Left forelimb (tissue), 1 donor: ENCODE results near the gene GNG13.
"Not testable (repeated sequence)": the region's sequence is repeated elsewhere in the genome, so short reads cannot be mapped to it uniquely, and the experiment has no call there.

Source experiments
- DNase-seq: peaks from one replicate; pipeline ENCODE4 v3.0.0-alpha.2; 2018; ENCODE audit warnings: low spot score

GNG13 gene

DNA sequence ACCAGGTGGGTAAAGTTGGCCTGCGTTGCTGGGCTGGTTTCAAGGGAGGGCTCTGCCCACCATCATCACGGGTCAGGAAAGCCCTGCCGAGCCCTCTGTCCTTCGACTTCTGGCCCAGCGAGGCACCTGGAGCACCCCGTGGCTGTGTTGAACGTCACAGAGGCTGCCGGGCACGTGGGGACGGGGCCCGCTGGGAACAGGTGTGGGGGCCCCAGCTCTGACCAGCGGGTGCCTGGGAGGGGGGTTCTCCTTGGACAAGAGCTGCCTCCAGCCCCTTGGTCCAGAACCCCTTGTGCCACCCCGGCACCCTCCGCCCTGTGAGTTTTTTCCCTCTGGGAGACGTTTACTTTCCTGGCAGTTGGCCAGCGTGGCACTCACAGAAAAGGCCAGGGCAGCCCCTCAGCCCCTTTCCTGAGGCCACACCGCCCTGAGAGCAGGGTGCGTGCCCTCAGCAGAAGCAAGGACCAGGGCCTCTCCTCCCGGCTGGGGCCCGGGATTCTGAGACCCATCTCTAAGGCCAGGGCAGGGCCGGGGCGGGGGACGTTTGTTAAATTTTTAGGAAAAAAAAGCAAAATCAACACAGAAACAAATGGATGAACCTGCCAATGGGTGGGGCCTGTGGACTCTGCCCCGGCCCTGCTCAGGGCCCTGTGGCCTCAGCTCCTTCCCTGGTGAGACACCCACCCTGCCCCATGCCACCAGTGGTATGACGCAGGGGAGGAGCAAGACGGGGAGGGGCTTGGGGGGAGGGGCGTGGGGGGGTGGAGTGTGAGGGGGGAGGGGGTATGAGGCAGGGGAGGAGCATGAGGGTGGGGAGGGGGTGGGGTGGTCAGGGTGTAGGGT is 31.3 kb upstream of the GNG13 start:
- DNase-seq = no peak

GRCh38 chr16:830871-831570 is 30.5 kb upstream of the GNG13 start:
- no peak for DNase-seq

GRCh38 chr16:830107-830870 is 29.8 kb upstream of the GNG13 start:
- DNase-seq = no peak

- DNase-seq = no peak
Observed at GRCh38 chr16:828891-829290, 28.4 kb upstream of the GNG13 start.

GRCh38 chr16:827513-827912 is 27.0 kb upstream of the GNG13 start:
- no peak for DNase-seq

- DNase-seq = peak; percentile 83
Observed at GRCh38 chr16:825341-826061, 25.0 kb upstream of the GNG13 start.

- DNase-seq = no peak
Observed at GRCh38 chr16:824601-825000, 24.1 kb upstream of the GNG13 start.

- DNase-seq = no peak
Observed at GRCh38 chr16:824194-824593, 23.7 kb upstream of the GNG13 start.

GRCh38 chr16:822909-823297 is 22.4 kb upstream of the GNG13 start:
- no peak for DNase-seq

GRCh38 chr16:822174-822908 is 21.8 kb upstream of the GNG13 start:
- no peak for DNase-seq

DNA sequence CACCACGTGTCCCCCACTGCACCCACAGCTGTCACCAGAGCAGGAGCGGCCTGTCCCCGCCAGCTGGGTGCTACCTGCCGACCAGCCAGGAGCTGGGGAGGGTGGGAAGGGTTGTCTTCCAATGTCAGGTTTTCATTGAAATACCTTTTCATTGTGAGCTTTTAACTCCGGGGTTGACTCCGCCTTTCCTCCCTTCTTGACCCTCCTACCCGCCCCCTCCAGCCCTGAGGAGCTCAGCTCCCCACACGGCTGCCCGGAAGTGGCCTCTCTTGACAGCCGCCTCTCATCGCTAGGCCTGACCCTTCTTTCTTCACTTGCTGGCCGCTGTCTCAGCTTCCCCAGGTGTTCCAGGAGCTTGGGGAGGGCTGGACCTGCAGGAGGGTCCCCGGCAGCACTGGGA is 21.2 kb upstream of the GNG13 start:
- no peak for DNase-seq

DNA sequence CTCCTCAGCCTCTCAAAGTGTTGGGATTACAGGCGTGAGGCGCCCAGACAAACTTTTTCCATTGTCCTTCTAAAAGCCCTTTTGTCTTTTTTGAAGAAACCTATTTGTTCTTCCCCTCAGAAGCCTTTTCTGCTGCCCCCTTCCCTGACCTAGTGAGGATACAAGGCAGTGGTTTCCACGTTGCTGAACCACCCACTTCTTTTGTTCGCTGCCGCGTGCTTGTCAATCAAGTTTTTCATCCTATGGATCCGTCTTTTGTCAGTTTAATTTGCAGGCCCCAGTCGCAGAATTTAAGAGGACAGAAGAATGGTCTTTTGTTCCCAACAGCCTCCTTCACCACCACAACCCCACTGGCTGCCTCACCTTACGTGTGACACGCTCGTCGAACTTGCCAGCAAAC is 20.2 kb upstream of the GNG13 start:
- no peak for DNase-seq

- not testable (repeated sequence) for DNase-seq
Observed at GRCh38 chr16:820044-820408, 19.5 kb upstream of the GNG13 start.

DNA sequence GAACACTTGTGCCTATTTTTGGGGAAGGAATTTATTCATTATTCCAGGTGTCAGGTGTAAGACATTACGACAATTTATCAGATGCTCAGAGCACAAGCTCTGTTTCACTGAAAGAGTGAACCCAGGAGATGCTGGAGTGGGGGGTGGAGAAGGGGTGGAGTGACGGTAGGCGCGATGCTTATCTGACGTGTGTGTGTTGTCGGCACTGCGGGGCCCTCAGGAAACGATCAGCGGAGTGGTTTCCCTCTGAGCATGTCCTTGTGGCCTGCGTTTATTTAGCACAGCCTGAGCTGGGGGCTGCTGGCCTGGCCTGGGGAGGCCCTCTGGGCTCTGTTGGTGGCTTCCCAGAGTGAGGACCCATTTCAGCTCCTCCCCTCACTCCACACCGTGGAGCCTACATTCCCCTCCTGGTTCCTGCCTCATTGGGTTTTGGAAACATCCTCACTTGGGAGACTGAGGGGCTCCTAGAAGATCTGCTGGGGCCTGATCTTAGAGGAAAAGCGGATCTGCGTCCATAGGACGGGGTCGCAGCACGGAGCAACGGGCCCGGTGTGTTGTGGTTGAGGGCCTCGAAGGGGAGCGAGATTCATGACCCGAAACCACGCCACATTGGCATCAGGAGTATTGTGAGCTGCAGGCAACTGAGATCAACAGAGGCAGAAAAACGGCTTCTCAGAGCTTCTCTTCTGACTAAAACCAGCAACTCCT is 19.0 kb upstream of the GNG13 start:
- DNase-seq = no peak

DNA sequence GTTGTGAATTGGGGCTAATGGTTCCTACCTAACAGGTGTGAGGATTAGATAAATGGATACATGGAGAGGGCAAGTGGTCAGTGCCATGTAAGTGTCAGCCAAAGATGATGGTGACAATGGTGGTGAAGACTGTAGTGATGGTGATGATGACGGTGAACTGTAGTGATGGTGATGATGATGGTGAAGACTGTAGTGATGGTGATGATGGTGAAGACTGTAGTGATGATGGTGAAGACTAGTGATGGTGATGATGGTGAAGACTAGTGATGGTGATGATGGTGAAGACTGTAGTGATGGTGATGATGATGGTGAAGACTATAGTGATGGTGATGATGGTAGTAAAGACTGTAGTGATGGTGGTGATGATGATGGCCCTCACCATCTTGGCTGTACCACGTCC is 18.1 kb upstream of the GNG13 start:
- no peak for DNase-seq

GRCh38 chr16:818132-818531 is 17.6 kb upstream of the GNG13 start:
- no peak for DNase-seq

- DNase-seq = no peak
Observed at GRCh38 chr16:817001-817906, 16.7 kb upstream of the GNG13 start.

DNA sequence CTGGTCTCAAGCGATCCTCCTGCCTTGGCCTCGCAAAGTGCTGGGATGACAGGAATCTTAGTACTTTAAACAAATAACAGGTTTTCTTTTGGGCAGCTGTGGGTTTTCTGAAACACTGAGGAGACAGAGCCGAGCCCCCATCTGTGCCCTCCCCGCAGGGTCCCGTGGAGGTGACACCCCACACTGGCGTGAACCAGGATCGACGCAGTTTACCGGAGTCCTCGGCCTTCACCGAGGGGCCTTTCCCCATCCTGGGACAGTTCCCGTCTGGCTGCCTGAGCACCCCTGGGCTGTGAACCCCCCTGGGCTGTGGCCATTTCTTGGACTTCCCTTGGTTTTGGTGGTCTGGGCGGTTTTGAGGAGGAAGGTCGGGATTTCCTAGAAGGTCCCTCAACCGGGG is 15.3 kb upstream of the GNG13 start:
- no peak for DNase-seq

GRCh38 chr16:814974-815373 is 14.4 kb upstream of the GNG13 start:
- no peak for DNase-seq

DNA sequence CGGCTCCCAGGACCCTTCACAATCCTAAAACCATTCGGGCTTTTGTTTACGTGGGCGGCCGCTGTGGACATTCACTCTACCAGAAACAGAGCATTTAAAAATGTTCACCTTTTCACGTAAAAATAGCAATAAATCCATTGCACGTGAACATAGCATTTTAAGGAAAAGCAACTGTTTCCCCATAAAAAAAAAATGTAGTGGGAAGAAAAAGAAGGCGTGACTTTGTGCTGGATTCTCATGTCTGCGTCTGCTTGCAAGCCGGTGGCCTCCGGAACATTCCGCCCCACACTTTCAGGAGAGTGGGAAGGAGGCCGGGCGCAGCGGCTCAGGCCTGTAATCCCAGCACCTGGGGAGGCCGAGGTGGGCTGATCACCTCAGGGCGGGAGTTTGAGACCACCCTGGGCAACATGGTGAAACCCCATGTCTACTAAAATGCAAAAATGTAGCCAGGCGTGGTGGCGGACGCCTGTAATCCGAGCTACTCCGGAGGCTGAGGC is 13.4 kb upstream of the GNG13 start:
- no peak for DNase-seq
